Fibroblast of villous mesenchyme (primary cell): ENCODE data around the gene SCAMP1. TPM values are rescaled to one million over a fixed set of nuclear protein-coding genes. Genes with fewer than 3 reads are reported as not detected.
A peak's percentile ranks its signal among the peaks of the same experiment; 100 is the strongest.

ENCODE experiments used
- DNase-seq: peaks from one replicate; pipeline ENCODE4 v3.0.0-alpha.2; 2010; ENCODE audit warnings: low read depth
- H3K4me3 ChIP-seq: 2 replicates; pipeline ENCODE4 v1.5.1; 2011; ENCODE audit warnings: low read depth, mild to moderate bottlenecking, low read length
- total RNA-seq: library from RNA; depleted of rRNA; stranded (reverse); fragments of >200 nt; gene quantifications from 2 replicates; pipeline ENCODE4 v1.2.3, GENCODE V29; 2012
- TF ChIP-seq, protein P1 (sequence below): IDR thresholded peaks from 2 replicates; pipeline ENCODE4 v1.5.1; 2012; ENCODE audit warnings: low read depth, mild to moderate bottlenecking, low read length; ENCODE audit not compliant: insufficient read depth

SCAMP1 gene
- total RNA-seq, 1 donor = 61.7 TPM

DNA sequence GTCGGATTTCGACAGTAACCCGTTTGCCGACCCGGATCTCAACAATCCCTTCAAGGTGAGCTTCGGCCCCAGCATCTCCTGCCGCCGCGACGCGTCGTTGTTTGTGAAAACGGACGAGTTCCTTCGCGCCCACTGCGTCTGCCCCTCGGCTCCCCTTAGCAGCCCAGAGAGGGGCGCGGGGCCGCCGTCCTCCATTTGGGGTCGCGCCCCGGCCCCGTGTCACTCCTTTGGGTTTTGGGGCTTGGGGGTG is 182 bp downstream of the SCAMP1 start:
- H3K4me3 ChIP-seq = peak overlapping the region; percentile 97
- no peak for DNase-seq
- TF ChIP-seq, protein P1, sequence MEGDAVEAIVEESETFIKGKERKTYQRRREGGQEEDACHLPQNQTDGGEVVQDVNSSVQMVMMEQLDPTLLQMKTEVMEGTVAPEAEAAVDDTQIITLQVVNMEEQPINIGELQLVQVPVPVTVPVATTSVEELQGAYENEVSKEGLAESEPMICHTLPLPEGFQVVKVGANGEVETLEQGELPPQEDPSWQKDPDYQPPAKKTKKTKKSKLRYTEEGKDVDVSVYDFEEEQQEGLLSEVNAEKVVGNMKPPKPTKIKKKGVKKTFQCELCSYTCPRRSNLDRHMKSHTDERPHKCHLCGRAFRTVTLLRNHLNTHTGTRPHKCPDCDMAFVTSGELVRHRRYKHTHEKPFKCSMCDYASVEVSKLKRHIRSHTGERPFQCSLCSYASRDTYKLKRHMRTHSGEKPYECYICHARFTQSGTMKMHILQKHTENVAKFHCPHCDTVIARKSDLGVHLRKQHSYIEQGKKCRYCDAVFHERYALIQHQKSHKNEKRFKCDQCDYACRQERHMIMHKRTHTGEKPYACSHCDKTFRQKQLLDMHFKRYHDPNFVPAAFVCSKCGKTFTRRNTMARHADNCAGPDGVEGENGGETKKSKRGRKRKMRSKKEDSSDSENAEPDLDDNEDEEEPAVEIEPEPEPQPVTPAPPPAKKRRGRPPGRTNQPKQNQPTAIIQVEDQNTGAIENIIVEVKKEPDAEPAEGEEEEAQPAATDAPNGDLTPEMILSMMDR = no peak

DNA sequence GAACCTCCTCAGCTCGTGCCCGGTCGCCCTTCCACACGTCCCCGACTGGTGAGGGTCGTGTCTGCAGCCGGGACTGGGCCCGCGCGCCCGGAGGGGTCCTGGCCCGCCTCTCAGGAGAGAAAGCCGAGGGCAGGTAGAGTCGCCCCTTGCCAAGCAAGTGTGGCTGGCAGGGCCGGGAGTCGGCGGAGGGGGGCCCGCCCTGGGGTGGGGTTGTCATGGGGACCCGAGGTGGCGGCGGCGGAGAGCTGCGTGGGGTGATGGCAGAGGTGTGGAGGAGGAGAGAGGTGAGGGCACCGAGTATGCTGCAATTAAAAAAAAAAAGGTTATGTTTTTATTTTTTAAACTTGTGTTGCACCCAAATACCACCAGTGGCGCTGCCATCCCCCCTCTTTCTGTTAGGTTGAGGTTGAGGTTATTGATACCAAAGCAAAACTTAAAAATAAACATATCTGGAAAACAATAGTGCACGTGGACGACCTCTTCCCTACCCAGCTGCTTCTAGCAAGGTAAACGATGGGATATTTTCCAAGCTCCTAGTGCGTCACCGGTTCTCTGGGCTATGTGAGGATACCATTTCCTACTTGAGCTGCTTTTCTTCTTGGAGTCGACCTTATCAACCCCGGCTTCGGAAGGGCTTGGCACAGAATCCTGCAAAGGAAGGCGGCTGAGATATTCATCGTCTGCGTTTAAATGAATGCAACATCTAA is 660 bp downstream of the SCAMP1 start:
- peak; percentile 67 for DNase-seq
- H3K4me3 ChIP-seq = peak overlapping the region; percentile 97
- TF ChIP-seq, protein P1 = no peak

DNA sequence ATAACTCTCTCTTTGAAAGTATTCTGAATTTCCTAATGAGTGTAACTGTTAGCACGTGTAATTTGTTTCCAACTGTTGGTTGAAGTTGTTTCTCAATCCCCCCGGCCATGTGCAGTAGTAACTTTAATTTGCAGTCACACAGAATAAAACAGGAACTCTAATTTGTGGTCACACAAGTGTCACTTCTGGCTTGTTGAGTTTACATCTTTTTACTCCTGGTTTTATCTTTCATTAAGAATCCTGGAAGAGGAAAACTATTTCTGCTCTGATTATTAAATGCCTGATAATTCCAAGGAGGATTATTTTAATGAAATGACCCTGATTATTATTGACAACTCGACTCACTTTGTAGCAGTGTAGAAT is 1.2 kb downstream of the SCAMP1 start:
- peak overlapping the region; percentile 97 for H3K4me3 ChIP-seq
- DNase-seq = no peak
- TF ChIP-seq, protein P1 = no peak

DNA sequence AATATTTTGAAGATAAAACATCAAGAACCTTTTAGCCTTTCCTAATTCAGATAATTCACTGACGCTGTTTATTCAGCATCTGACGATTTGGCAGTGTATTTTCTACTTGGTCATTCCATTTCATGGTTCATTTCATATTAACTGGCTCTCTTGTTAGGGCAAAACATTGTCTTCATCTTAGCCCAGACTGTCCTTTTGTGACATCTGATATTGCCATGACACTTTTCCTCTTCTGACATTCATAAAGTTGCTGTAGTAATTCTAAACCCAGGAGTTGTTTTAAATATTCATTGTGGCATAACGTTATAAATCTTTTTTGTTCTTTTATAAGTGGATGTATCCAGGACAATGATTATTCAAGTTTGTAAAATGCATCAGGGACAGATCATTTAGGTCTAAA is 1.8 kb downstream of the SCAMP1 start:
- DNase-seq = no peak
- TF ChIP-seq, protein P1 = no peak
- no peak overlapping the region for H3K4me3 ChIP-seq

DNA sequence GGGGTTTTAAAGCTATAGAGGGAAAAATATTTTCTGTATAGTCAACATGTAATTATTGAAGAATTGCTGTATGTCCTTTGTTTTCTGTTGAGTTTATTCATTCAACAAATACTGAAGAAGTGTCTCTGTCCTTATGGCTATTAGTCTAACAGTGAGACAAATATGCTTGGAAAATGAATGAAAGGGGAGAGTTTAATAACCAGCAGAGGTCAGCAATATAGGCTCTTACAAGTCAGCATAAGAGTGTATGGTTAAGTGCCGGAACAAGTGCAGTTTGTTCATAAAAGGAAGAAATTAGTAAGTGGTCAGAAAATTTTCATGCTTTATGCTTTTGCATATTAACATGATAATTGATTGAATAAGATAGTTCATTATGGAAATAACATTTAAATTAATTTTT is 3.6 kb downstream of the SCAMP1 start:
- no peak for DNase-seq
- no peak overlapping the region for H3K4me3 ChIP-seq
- TF ChIP-seq, protein P1 = no peak

DNA sequence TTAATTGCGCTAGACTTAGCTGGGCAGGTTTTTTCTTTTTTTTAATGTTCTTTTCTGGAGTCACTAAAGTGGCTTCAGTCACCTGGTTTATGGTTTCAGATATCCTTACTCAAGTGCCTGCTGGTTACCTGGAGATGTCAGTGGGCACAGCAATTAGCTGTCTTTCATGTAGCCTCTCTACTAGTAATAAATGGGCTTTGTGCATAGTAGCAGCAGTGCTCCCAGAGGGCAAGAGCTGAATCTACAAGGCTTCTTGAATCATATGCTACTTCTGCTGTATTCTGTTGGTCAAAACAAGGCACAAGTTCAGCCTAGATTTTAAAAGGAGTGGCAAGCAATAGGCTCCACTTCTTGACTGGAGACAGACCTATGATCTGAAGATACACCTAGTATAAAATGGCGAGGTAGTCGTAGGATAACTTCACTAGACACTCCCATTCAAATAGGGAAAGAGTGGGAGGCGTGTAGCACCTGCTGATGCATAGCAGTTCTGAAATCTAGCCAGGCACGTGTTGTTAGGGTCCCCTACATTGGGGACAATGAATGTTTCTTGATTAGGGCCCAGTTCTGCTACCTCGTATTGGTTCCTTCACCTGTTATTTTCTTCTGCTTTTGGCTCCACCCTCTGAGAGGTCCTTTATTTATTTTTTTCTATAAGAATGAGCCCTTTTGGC is 7.0 kb downstream of the SCAMP1 start:
- no peak overlapping the region for H3K4me3 ChIP-seq
- DNase-seq = no peak
- TF ChIP-seq, protein P1 = no peak

DNA sequence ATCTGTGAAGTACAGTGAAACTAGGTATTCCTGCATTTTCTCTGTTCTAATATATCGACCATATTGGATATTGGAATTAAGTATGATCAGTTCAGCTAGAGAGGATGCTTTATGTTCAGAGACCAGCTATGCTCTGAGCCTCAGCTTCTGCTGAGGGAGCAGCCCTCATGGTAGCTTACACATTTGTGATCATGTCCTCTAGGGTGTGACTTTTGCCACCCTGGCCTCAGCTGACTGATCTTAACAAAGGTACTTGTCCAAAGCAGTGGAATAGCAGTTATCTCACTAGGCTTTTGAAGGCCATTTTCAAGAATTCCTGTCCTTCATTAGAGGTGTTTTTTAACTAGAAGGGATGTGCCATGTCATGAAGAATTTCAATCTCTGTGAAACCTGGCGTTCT is 9.3 kb downstream of the SCAMP1 start:
- TF ChIP-seq, protein P1 = no peak
- H3K4me3 ChIP-seq = no peak overlapping the region
- DNase-seq = no peak
